Measurements from ENCODE around the gene BCAP31. TPM values are rescaled to one million over a fixed set of nuclear protein-coding genes. Genes with fewer than 3 reads are reported as not detected.

The BCAP31 gene
- total RNA-seq, 1 donor: 111 TPM

DNA sequence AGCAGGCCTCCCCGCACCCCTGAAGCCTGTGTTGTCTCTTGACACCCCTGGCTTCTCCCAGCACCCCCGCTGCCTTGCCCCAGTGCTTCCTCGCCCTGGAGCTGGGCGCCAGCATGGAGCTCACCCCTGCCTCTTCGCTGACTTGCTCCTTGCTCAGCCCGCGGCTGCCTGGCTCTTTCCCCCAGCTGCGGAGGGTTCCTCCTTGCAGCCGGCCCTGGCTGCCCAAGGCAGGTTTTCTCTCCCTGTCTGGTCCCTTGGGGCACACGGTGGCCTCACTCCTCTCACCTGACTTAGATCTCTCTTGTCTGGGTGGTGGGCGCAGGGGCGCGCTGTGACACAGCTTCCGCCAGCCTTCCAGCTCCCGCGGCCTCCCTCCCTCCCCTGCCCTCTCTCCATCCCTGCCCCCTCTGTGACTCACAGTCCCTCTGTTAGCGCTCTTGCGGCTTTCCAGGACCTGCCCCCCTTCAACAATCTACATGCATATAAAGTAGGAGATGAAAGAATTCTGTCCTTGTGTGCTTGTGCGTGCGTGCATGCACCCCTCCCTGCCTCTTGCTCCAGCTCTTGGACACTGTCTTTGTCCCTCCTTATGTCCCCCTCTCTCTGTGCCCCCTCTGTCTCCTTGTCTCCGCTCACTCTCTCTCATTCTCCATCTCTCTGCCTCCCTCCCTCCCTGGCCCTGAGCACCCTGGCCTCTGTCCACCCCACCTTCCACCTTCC lies 42.1 kb upstream of the BCAP31 start:
- peak overlapping the region; percentile 47 for H3K4me3 ChIP-seq (ENCODE audit: low read depth, low read length)
- no peak for TF ChIP-seq CTCF (IDR thresholded peaks at IDR 0.05; ENCODE audit: insufficient read depth, low read length)
- peak; percentile 53 for DNase-seq (ENCODE audit: low read depth)

DNA sequence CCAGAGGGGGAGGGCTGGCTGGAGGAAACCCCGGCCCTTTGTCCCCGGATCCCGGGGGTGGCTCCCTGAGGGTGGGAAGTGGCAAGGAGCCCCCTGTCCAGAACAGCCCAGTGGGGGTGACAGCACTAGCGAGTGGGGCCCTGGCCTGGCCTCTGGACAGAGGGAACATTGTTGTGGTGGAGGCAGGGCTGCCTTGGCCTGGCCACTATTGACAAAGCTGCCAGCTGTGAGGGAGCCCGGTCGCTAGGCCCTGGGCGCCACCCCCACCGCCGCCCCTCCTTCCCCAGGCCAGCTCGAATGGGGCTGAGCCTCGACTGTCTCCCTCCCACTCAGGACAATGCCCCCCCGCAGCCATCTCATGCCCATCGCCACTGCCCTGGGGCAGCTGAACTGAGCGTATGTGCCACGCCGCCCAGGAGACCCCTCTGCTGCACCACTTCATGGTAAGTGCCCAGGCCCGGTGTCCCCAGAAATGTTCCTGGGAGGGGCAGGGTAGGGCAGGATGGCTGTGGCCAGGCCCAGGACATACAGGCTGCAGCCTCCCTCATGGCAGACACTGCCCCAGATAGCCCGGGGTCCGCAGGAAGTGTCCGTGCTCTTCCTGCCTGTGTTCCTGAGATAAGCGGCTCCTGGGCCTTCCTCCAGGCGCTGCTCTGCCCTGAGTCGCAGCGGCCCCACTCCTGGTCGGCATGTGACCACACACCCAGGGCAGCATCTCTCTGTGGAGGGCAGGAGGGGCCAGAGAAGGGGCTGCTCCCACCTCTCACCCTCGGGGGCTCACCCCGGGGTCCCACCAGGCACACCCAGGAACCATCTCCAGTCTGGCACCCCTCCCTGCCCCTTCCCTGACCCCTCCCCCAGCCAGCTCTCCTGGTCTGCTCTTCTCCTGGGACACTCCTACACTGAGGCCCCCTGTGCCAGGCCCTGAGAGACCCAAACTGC lies 41.2 kb upstream of the BCAP31 start:
- H3K4me3 ChIP-seq (ENCODE audit: low read depth, low read length): peak overlapping the region; percentile 47
- TF ChIP-seq CTCF (IDR thresholded peaks at IDR 0.05; ENCODE audit: insufficient read depth, low read length): no peak
- DNase-seq (ENCODE audit: low read depth): no peak

- TF ChIP-seq CTCF (IDR thresholded peaks at IDR 0.05; ENCODE audit: insufficient read depth, low read length): no peak
- no peak for DNase-seq (ENCODE audit: low read depth)
- H3K4me3 ChIP-seq (ENCODE audit: low read depth, low read length): peak overlapping the region; percentile 57
Observed at GRCh38 chrX:153764786-153765137, 40.6 kb upstream of the BCAP31 start.

- peak within 1 kb of the TSS; percentile 57 for H3K4me3 ChIP-seq (ENCODE audit: low read depth, low read length)
- peak; percentile 79 for TF ChIP-seq CTCF (IDR thresholded peaks at IDR 0.05; ENCODE audit: insufficient read depth, low read length)
- peak; percentile 59 for DNase-seq (ENCODE audit: low read depth)
Observed at GRCh38 chrX:153763989-153764755, 40.0 kb upstream of the BCAP31 start, which contains the start of gene PLXNB3. TSS of gene PLXNB3 (plus strand) at chrX:153764249. CDS start at chrX:153765536, 1,287 bp downstream.

DNA sequence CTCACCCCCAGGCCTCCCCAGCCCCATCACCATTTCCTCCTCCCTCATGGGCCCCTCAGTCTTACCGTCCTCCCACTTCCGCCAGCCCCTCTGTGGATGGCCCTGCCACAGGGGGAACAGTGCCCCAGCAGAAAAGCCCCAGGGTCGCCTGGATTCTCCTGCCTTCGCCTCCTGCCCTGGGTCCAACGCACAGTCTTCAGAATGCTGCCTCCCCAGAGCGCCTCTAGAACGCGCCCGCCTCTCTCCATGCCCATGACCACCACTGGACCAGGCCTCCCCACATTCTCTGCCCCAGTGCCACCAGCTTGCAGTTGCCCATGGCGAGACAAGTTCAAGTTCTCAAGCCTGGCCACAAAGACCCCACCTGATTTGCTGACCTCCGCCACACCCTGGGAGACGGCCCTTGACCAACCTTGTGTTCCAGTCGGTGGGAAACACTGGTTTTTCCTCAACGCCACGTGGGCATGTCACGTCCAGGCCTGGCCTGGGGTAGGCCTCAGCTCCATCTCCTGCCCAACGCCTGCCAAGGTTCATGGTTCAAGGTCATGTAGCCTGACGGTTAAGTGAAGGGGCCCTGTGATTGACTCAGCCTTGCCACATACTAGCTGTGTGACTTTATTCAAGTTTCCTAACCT lies 39.2 kb upstream of the BCAP31 start:
- H3K4me3 ChIP-seq (ENCODE audit: low read depth, low read length): no peak overlapping the region
- no peak for TF ChIP-seq CTCF (IDR thresholded peaks at IDR 0.05; ENCODE audit: insufficient read depth, low read length)
- DNase-seq (ENCODE audit: low read depth): no peak

GRCh38 chrX:153762626-153763173 lies 38.5 kb upstream of the BCAP31 start:
- TF ChIP-seq CTCF (IDR thresholded peaks at IDR 0.05; ENCODE audit: insufficient read depth, low read length): no peak
- no peak for DNase-seq (ENCODE audit: low read depth)
- no peak overlapping the region for H3K4me3 ChIP-seq (ENCODE audit: low read depth, low read length)
